Activated naive CD4-positive, alpha-beta T cell treated with anti-CD3 and anti-CD28 coated beads, Interleukin-2, amount 50 U/mL, for 24 hours (primary cell): ENCODE data around the gene TMEM236.

Experiments used
- H3K27ac Mint-ChIP-seq: one replicate; pipeline ENCODE4 v1.8.0; 2021; ENCODE audit warnings: mild to moderate bottlenecking, mixed read lengths
- H3K27me3 Mint-ChIP-seq: one replicate; pipeline ENCODE4 v1.8.0; 2021; ENCODE audit warnings: mixed read lengths
- H3K36me3 Mint-ChIP-seq: one replicate; pipeline ENCODE4 v1.8.0; 2021; ENCODE audit warnings: mixed read lengths
- H3K4me1 Mint-ChIP-seq: one replicate; pipeline ENCODE4 v1.8.0; 2021; ENCODE audit warnings: mixed read lengths
- H3K4me3 Mint-ChIP-seq: one replicate; pipeline ENCODE4 v1.8.0; 2021; ENCODE audit warnings: mild to moderate bottlenecking, mixed read lengths
- H3K9me3 Mint-ChIP-seq: one replicate; pipeline ENCODE4 v1.8.0; 2021; ENCODE audit warnings: mixed read lengths

The TMEM236 gene

GRCh38 chr10:17819836-17820235 is 67.8 kb downstream of the TMEM236 start:
- Mint-ChIP-seq H3K4me3 (no peak overlapping the region), H3K27ac (no peak overlapping the region), H3K4me1 (no peaks in the 10 kb centered on the region), H3K36me3 (no peaks in the 10 kb centered on the region), H3K27me3 (peaks cover 5% of the 10 kb centered on the region), H3K9me3 (no peaks in the 10 kb centered on the region)

- H3K36me3 Mint-ChIP-seq: no peaks in the 10 kb centered on the region
- H3K9me3 Mint-ChIP-seq: no peaks in the 10 kb centered on the region
- no peak overlapping the region for H3K27ac Mint-ChIP-seq
- peaks cover 5% of the 10 kb centered on the region for H3K27me3 Mint-ChIP-seq
- H3K4me3 Mint-ChIP-seq: no peak overlapping the region
- no peaks in the 10 kb centered on the region for H3K4me1 Mint-ChIP-seq
Observed at GRCh38 chr10:17820943-17821342, 68.9 kb downstream of the TMEM236 start.

GRCh38 chr10:17821893-17822292 is 69.9 kb downstream of the TMEM236 start:
- Mint-ChIP-seq H3K4me3 (no peak overlapping the region), H3K4me1 (no peaks in the 10 kb centered on the region), H3K36me3 (no peaks in the 10 kb centered on the region), H3K9me3 (no peaks in the 10 kb centered on the region), H3K27ac (no peak overlapping the region), H3K27me3 (peaks cover 5% of the 10 kb centered on the region)

GRCh38 chr10:17831341-17831740 is 79.3 kb downstream of the TMEM236 start:
- H3K27me3 Mint-ChIP-seq: peaks cover 8% of the 10 kb centered on the region
- no peaks in the 10 kb centered on the region for H3K9me3 Mint-ChIP-seq
- no peaks in the 10 kb centered on the region for H3K4me1 Mint-ChIP-seq
- H3K27ac Mint-ChIP-seq: no peak overlapping the region
- no peak overlapping the region for H3K4me3 Mint-ChIP-seq
- no peaks in the 10 kb centered on the region for H3K36me3 Mint-ChIP-seq

- Mint-ChIP-seq H3K36me3 (no peaks in the 10 kb centered on the region), H3K4me3 (no peak overlapping the region), H3K27me3 (peaks cover 8% of the 10 kb centered on the region), H3K9me3 (no peaks in the 10 kb centered on the region), H3K27ac (no peak overlapping the region), H3K4me1 (no peaks in the 10 kb centered on the region)
Observed at GRCh38 chr10:17831896-17832295, 79.9 kb downstream of the TMEM236 start.

DNA sequence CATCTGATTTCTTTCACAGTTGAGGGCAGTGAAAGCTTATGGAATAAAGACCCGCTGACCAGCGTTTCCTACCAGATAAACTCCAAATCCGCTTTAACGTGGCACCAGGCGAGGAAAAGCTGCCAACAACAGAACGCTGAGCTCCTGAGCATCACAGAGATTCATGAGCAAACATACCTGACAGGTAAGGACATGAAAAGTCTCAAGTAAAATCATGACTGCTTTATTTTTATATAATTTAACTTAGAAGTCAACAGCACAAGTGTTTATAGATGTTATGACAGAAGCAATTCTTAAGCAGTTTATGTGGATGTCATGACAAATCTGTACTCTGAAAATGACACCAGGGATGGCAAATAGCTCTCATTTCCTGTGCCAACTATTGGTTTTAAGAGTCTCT is 81.7 kb downstream of the TMEM236 start:
- no peaks in the 10 kb centered on the region for H3K36me3 Mint-ChIP-seq
- H3K27me3 Mint-ChIP-seq: peaks cover 13% of the 10 kb centered on the region
- no peak overlapping the region for H3K4me3 Mint-ChIP-seq

DNA sequence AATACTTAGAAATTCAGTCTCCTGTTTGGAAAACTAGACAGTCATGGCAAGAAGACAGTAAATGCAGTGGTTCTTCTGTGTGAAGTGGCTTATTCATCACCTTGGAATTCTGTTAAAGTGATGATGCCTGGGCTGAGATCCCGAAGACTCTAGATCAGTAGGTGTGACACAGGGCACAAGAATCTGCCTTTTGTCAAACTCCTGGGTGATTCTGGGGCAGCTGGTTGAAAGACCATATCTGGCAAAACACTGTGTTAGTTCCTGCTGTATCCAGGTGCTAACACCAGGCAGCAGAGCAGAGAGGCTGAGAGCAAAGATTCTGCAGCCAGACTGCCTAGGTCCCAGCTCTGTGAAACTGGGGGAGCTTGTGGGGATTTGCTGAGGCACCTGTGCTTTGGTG is 83.7 kb downstream of the TMEM236 start:
- H3K27ac Mint-ChIP-seq: no peak overlapping the region
- no peaks in the 10 kb centered on the region for H3K4me1 Mint-ChIP-seq
- H3K27me3 Mint-ChIP-seq: peaks cover 13% of the 10 kb centered on the region
- H3K36me3 Mint-ChIP-seq: no peaks in the 10 kb centered on the region
- H3K9me3 Mint-ChIP-seq: no peaks in the 10 kb centered on the region
- no peak overlapping the region for H3K4me3 Mint-ChIP-seq

More for the DNA sequence above, 81.7 kb downstream of the TMEM236 start:
- no peaks in the 10 kb centered on the region for H3K4me1 Mint-ChIP-seq
- H3K27ac Mint-ChIP-seq: no peak overlapping the region
- H3K9me3 Mint-ChIP-seq: no peaks in the 10 kb centered on the region

GRCh38 chr10:17836942-17837341 is 84.9 kb downstream of the TMEM236 start:
- Mint-ChIP-seq H3K27ac (no peak overlapping the region), H3K9me3 (no peaks in the 10 kb centered on the region), H3K4me1 (no peaks in the 10 kb centered on the region), H3K27me3 (peaks cover 13% of the 10 kb centered on the region), H3K4me3 (no peak overlapping the region), H3K36me3 (no peaks in the 10 kb centered on the region)

- Mint-ChIP-seq H3K27ac (no peak overlapping the region), H3K4me3 (no peak overlapping the region), H3K4me1 (no peaks in the 10 kb centered on the region), H3K27me3 (peaks cover 13% of the 10 kb centered on the region), H3K36me3 (no peaks in the 10 kb centered on the region), H3K9me3 (no peaks in the 10 kb centered on the region)
Observed at GRCh38 chr10:17838080-17838648, 86.2 kb downstream of the TMEM236 start.

- H3K36me3 Mint-ChIP-seq: no peaks in the 10 kb centered on the region
- no peaks in the 10 kb centered on the region for H3K4me1 Mint-ChIP-seq
- no peaks in the 10 kb centered on the region for H3K9me3 Mint-ChIP-seq
- H3K27ac Mint-ChIP-seq: no peak overlapping the region
- H3K4me3 Mint-ChIP-seq: no peak overlapping the region
- H3K27me3 Mint-ChIP-seq: peaks cover 9% of the 10 kb centered on the region
Observed at GRCh38 chr10:17841050-17841449, 89.0 kb downstream of the TMEM236 start.

DNA sequence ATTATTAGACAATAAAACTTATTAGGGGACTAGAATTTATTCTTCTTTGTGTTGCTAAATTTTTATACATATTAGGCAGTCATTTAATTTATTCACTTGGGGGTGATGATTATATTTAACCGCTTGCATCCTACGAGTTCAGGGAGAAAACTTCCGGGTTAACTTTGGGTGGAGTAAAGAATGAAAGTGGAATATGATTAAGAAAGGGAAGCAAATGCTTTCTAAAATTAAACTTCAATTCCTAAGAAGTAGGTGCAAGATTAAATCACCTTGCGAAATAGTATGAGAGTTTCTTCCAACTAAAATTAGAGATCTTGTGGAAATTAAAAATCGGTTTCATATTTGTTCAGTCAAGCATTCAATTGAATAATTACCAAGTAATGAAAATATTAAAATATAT is 90.6 kb downstream of the TMEM236 start:
- Mint-ChIP-seq H3K9me3 (no peaks in the 10 kb centered on the region), H3K4me3 (no peak overlapping the region), H3K27me3 (peaks cover 9% of the 10 kb centered on the region), H3K36me3 (no peaks in the 10 kb centered on the region), H3K4me1 (no peaks in the 10 kb centered on the region), H3K27ac (no peak overlapping the region)

GRCh38 chr10:17847585-17848296 is 95.7 kb downstream of the TMEM236 start:
- Mint-ChIP-seq H3K27me3 (peaks cover 6% of the 10 kb centered on the region), H3K4me3 (no peak overlapping the region), H3K36me3 (no peaks in the 10 kb centered on the region), H3K9me3 (no peaks in the 10 kb centered on the region), H3K4me1 (no peaks in the 10 kb centered on the region), H3K27ac (no peak overlapping the region)

DNA sequence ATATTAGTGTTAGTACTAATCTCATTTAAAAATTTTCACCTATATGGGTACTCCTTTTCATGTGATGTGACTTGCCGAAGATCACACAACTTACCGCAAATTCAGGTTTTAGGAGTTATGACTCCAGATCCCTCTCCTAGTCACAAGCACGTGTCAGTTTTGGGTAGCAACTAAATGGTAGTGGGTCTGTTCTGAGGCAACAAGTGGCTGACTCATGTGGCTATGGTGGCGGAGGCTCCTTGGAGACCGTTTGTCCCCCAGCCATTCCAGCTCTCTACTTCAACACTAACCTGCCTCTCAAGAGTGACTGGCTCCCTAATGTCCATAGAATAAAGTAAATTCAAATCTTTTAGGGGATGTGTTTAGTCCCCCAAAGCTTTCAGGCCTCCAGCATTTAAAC is 96.6 kb downstream of the TMEM236 start:
- Mint-ChIP-seq H3K36me3 (no peaks in the 10 kb centered on the region), H3K4me1 (no peaks in the 10 kb centered on the region), H3K9me3 (no peaks in the 10 kb centered on the region), H3K27me3 (peaks cover 6% of the 10 kb centered on the region), H3K27ac (no peak overlapping the region), H3K4me3 (no peak overlapping the region)
